CD14-positive monocyte (primary cell): ENCODE measurements around the gene POLE. TPM values are rescaled to one million over a fixed set of nuclear protein-coding genes. Genes with fewer than 3 reads are reported as not detected.

ENCODE experiments used
- DNase-seq, 3 donors: peaks; one replicate each; pipeline ENCODE4 v3.0.0-alpha.2; 2011 to 2022
- H2AFZ ChIP-seq: 2 replicates; pipeline ENCODE4 v1.6.0; 2012; ENCODE audit warnings: mild to moderate bottlenecking, low read depth, low read length, inconsistent platforms; ENCODE audit not compliant: insufficient read depth, poor library complexity, severe bottlenecking
- H3K27ac ChIP-seq, 2 donors: 1 replicate in 1 of 2; 2 replicates in 1 of 2; pipeline ENCODE4 v1.5.1; 2012 to 2013; ENCODE audit warnings: low read length in 2 of 2, control low read depth in 1 of 2, inconsistent platforms in 1 of 2, low read depth in 1 of 2, mild to moderate bottlenecking in 1 of 2
- H3K27me3 ChIP-seq, 2 donors: one replicate each; pipeline versions ENCODE4 v1.6.0 to v1.6.1; 2011 to 2013; ENCODE audit warnings: low read length in 2 of 2; ENCODE audit not compliant: control insufficient read depth in 2 of 2, insufficient read depth in 2 of 2
- H3K36me3 ChIP-seq, 2 donors: replicated peaks in 1 of 2; 1 replicate in 1 of 2; 2 replicates in 1 of 2; pipeline versions ENCODE4 v1.5.1 to v1.6.1; 2012 to 2013; ENCODE audit warnings: low read length in 2 of 2, control low read depth in 1 of 2, inconsistent platforms in 1 of 2, mild to moderate bottlenecking in 1 of 2; ENCODE audit not compliant: insufficient read depth in 2 of 2, control insufficient read depth in 1 of 2
- H3K4me1 ChIP-seq, 2 donors: 1 replicate in 1 of 2; 2 replicates in 1 of 2; pipeline versions ENCODE4 v1.5.1 to v1.6.1; 2012 to 2013; ENCODE audit warnings: low read length in 2 of 2, control low read depth in 1 of 2, inconsistent platforms in 1 of 2, mild to moderate bottlenecking in 1 of 2, moderate library complexity in 1 of 2; ENCODE audit not compliant: insufficient read depth in 2 of 2, control insufficient read depth in 1 of 2
- H3K4me2 ChIP-seq: replicated peaks from 2 replicates; pipeline ENCODE3; 2012; ENCODE audit warnings: low read length, moderate library complexity, mild to moderate bottlenecking; ENCODE audit not compliant: poor library complexity, severe bottlenecking; ENCODE audit errors: extremely low read depth
- H3K4me3 ChIP-seq, 3 experiments: fragments of 200-600 bp in 1 of 3; sonication (generic) in 1 of 3; replicated peaks in 1 of 3; 1 replicate in 2 of 3; 2 replicates in 1 of 3; pipeline ENCODE4 v1.5.1; 2011 to 2013; ENCODE audit warnings: low read length in 3 of 3, mild to moderate bottlenecking in 3 of 3, control low read depth in 2 of 3, low read depth in 2 of 3, inconsistent platforms in 1 of 3, moderate library complexity in 1 of 3
- H3K79me2 ChIP-seq: 2 replicates; pipeline ENCODE4 v1.6.0; 2012; ENCODE audit warnings: mild to moderate bottlenecking, control low read depth, inconsistent platforms, low read length, moderate library complexity; ENCODE audit not compliant: insufficient read depth
- H3K9ac ChIP-seq: 2 replicates; pipeline ENCODE4 v1.6.0; 2017; ENCODE audit warnings: low read length, mild to moderate bottlenecking; ENCODE audit not compliant: insufficient read depth, poor library complexity, severe bottlenecking
- H3K9me3 ChIP-seq, 2 donors: replicated peaks in 1 of 2; 1 replicate in 1 of 2; 2 replicates in 1 of 2; pipeline versions ENCODE4 v1.5.1 to v1.6.1; 2012 to 2013; ENCODE audit warnings: low read length in 2 of 2, control low read depth in 1 of 2; ENCODE audit not compliant: control insufficient read depth in 1 of 2, insufficient read depth in 1 of 2
- H4K20me1 ChIP-seq: 2 replicates; pipeline ENCODE4 v1.6.0; 2012; ENCODE audit warnings: mild to moderate bottlenecking, low read length, control low read depth, moderate library complexity; ENCODE audit not compliant: insufficient read depth
- H3K27ac Mint-ChIP-seq, 7 donors: one replicate each; pipeline ENCODE4 v1.8.0; 2020; ENCODE audit warnings: mild to moderate bottlenecking in 7 of 7, mixed read lengths in 7 of 7, moderate library complexity in 6 of 7, inconsistent platforms in 2 of 7
- H3K27me3 Mint-ChIP-seq, 3 donors: one replicate each; pipeline ENCODE4 v1.8.0; 2021 to 2022; ENCODE audit warnings: low read depth in 3 of 3, mild to moderate bottlenecking in 3 of 3, mixed read lengths in 3 of 3, moderate library complexity in 3 of 3, inconsistent platforms in 1 of 3
- H3K36me3 Mint-ChIP-seq, 2 donors: one replicate each; pipeline ENCODE4 v1.8.0; 2020; ENCODE audit warnings: mixed read lengths in 2 of 2, inconsistent platforms in 1 of 2, mild to moderate bottlenecking in 1 of 2
- H3K4me1 Mint-ChIP-seq: one replicate; pipeline ENCODE4 v1.8.0; 2020; ENCODE audit warnings: mild to moderate bottlenecking, mixed read lengths
- H3K4me3 Mint-ChIP-seq, 2 donors: one replicate each; pipeline ENCODE4 v1.8.0; 2020; ENCODE audit warnings: mild to moderate bottlenecking in 2 of 2, mixed read lengths in 2 of 2, moderate library complexity in 1 of 2
- H3K9me3 Mint-ChIP-seq, 7 donors: one replicate each; pipeline ENCODE4 v1.8.0; 2020 to 2022; ENCODE audit warnings: mixed read lengths in 7 of 7, mild to moderate bottlenecking in 6 of 7, moderate library complexity in 6 of 7, inconsistent platforms in 2 of 7
- WGBS: methylation state at CpG from one replicate; pipeline ENCODE4 v1.1.5; 2013; ENCODE audit warnings: missing lambda C conversion rate; ENCODE audit not compliant: insufficient coverage; 5-methylcytosine and 5-hydroxymethylcytosine counted together
- intact Hi-C, 2 donors: fragments of 100-400 bp; cut with micrococcal nuclease; formaldehyde crosslinking; loops; one replicate each; pipeline versions ENCODE4 v1.15.0 to v1.15.1; 2023
- polyA plus RNA-seq, 3 donors: library from polyadenylated mRNA; depleted of rRNA in 1 of 3; unstranded in 2 of 3; stranded (reverse) in 1 of 3; fragments of 300-500 nt in 2 of 3; fragments of >200 nt in 1 of 3; fragmentation: Illumina TruSeq in 2 of 3; gene quantifications; 1 replicate in 2 of 3; 2 replicates in 1 of 3; pipeline ENCODE4 v1.2.3, GENCODE V29; 2012 to 2021
- TF ChIP-seq, protein P1 (sequence below): fragments of 200-600 bp; IDR thresholded peaks from one replicate; pipeline ENCODE4 v1.8.0; 2022; ENCODE audit warnings: antibody characterized with exemption, mild to moderate bottlenecking

POLE gene
- polyA plus RNA-seq, 3 donors = 1.00 to 24.2 (median 2.2) TPM

DNA sequence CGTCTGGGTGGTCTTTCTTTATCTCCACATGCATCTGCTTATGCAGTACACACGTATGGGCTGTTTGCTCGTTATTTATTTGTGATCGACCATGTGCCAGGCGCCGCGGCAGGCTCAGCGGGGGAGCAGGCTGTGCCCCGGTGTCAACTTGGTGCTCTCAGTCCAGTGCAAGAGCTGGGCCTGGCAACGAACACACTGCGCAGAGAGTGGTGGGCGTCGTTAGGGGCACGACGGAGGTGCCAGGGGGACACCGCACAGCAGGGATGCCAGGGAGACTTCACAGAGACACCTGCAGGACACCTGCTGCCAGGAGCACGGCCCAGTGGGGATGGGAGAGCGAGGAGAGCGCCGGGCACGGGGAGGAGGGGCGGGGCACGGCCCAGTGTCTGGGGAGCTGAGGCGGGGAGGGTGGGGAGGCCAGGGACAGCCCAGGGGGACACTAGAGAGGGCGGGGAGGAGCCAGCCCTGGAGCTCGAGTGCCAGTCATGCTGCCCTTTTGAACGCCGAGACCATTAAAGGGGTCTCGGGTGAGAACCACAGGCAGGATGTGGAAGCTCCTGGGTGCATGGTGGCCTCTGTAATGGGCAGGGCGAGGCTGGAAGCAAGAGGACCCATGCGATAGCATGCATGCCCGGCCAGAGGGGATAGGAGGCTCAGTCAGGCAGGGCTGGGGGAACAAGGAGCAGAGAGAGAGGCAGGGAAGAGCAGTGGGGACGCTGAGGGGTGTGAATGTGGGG lies 76.1 kb downstream of the POLE start:
- Histone ChIP-seq H2AFZ (no peak overlapping the region), H3K27ac (no peak overlapping the region), H3K27me3 (peaks cover 8 to 53% of the 10 kb centered on the region in 2 donors), H3K9me3 (peaks cover 16 to 20% of the 10 kb centered on the region in 2 donors), H3K36me3 (no peaks in the 10 kb centered on the region), H3K9ac (no peak overlapping the region), H3K4me3 (no peak overlapping the region), H3K79me2 (no peaks in the 10 kb centered on the region), H4K20me1 (no peaks in the 10 kb centered on the region), H3K4me1 (no peaks in the 10 kb centered on the region), H3K4me2 (no peak overlapping the region)
- Mint-ChIP-seq H3K27ac (no peak overlapping the region), H3K36me3 (no peaks in the 10 kb centered on the region), H3K9me3 (peaks cover 6 to 29% (median 16%) of the 10 kb centered on the region in 7 donors), H3K4me1 (peaks cover 10% of the 10 kb centered on the region), H3K27me3 (peaks cover 65 to 82% (median 66%) of the 10 kb centered on the region in 3 donors), H3K4me3 (peak overlapping the region in 1 of 2 donors; percentile 82)
- DNase-seq = no peak
- WGBS = 72% methylated on average over 32 of the region's 33 CpGs
- intact Hi-C loops = loop anchor here in 1 of 2 donors (5.0 kb wide), 1 partner anchor 194 kb away; no protein-coding TSS in a partner anchor
- TF ChIP-seq, protein P1, sequence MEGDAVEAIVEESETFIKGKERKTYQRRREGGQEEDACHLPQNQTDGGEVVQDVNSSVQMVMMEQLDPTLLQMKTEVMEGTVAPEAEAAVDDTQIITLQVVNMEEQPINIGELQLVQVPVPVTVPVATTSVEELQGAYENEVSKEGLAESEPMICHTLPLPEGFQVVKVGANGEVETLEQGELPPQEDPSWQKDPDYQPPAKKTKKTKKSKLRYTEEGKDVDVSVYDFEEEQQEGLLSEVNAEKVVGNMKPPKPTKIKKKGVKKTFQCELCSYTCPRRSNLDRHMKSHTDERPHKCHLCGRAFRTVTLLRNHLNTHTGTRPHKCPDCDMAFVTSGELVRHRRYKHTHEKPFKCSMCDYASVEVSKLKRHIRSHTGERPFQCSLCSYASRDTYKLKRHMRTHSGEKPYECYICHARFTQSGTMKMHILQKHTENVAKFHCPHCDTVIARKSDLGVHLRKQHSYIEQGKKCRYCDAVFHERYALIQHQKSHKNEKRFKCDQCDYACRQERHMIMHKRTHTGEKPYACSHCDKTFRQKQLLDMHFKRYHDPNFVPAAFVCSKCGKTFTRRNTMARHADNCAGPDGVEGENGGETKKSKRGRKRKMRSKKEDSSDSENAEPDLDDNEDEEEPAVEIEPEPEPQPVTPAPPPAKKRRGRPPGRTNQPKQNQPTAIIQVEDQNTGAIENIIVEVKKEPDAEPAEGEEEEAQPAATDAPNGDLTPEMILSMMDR = no peak

DNA sequence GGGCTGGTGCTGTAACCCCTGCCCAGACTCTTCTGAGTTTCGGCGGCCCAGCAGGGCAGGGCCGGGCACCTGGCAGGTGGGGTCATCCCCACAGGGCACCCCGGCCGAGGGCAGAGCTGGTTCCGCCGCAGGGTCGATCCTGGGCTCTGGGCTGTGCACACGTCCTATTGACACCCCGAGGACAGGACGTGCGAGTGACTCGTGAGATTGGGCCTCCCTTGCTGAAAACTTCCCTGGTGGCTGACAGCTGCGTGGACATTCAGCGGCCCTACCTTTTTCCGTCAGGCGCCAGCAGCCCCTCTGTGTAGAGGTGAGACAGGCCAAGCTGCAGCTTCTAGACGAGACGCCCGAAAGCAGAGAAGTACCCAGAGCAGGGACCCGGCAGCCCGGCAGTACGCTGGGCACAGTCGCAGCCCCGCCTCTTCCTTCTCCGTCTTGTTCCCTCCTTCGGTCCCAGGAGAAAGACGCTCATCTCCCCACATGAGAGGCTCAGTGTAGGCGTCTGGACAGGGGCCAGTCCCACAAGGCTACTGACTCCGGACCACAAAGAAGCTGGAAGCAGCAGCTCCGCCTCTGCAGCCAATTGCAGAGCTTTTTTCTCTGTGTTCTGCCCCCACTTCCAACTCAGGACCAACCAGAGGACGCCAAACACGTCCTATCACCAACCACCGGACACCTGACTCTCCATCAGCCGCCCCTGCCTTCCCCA lies 76.9 kb downstream of the POLE start, which contains the start of gene LRCOL1:
LRCOL1 (minus strand) TSS at position 532 of the 709 bp plus-strand sequence. CDS start 4,331 bp downstream, outside the sequence.
- Mint-ChIP-seq H3K9me3 (peaks cover 3 to 21% (median 10%) of the 10 kb centered on the region in 7 donors), H3K36me3 (no peaks in the 10 kb centered on the region), H3K4me1 (peaks cover 10% of the 10 kb centered on the region), H3K27ac (peak within 1 kb of the TSS in 1 of 7 donors; percentile 26), H3K27me3 (peaks cover 62 to 80% (median 66%) of the 10 kb centered on the region in 3 donors), H3K4me3 (peak within 1 kb of the TSS; percentile 55 to 82)
- Histone ChIP-seq H3K36me3 (no peaks in the 10 kb centered on the region), H3K9me3 (peaks cover 9 to 13% of the 10 kb centered on the region in 2 donors), H3K79me2 (no peaks in the 10 kb centered on the region), H4K20me1 (no peaks in the 10 kb centered on the region), H3K4me1 (no peaks in the 10 kb centered on the region), H3K9ac (no peak within 1 kb of the TSS), H3K27me3 (peaks cover 4 to 51% of the 10 kb centered on the region in 2 donors), H3K27ac (no peak within 1 kb of the TSS), H2AFZ (peak within 1 kb of the TSS; percentile 61), H3K4me2 (peak within 1 kb of the TSS; percentile 15), H3K4me3 (no peak within 1 kb of the TSS)
- no peak for DNase-seq
- intact Hi-C loops = loop anchor here in 1 of 2 donors (5.0 kb wide), 1 partner anchor 193 kb away; no protein-coding TSS in a partner anchor
- TF ChIP-seq, protein P1 = no peak
- WGBS = 17% methylated on average over 35 of the region's 35 CpGs
